OCI-LY3 (cell line): ENCODE measurements around the gene ARHGAP24.

ENCODE experiments used
- H2AFZ ChIP-seq: fragments of 200-600, 300-600 bp; shearing (Covaris generic); 2 replicates; pipeline ENCODE4 v1.6.0; 2014; ENCODE audit warnings: antibody characterized with exemption, low read depth, low read length
- H3K27ac ChIP-seq: fragments of 200-600, 300-600 bp; sonication (generic); 2 replicates; pipeline ENCODE4 v1.5.1; 2014; ENCODE audit warnings: mild to moderate bottlenecking, low read length, moderate library complexity, mixed read lengths
- H3K27me3 ChIP-seq: fragments of 200-600, 300-600 bp; sonication (generic); 2 replicates; pipeline ENCODE4 v1.6.1; 2014; ENCODE audit warnings: low read depth, low read length, mixed read lengths
- H3K36me3 ChIP-seq: fragments of 200-600, 300-600 bp; sonication (generic); replicated peaks from 2 replicates; pipeline ENCODE3; 2014; ENCODE audit warnings: low read depth, low read length, mixed read lengths
- H3K4me1 ChIP-seq: fragments of 300-600, 200-600 bp; sonication (generic); 2 replicates; pipeline ENCODE4 v1.6.1; 2014; ENCODE audit warnings: low read length, mixed read lengths
- H3K4me2 ChIP-seq: fragments of 200-600, 300-600 bp; sonication (generic); 2 replicates; pipeline ENCODE4 v1.6.1; 2014; ENCODE audit warnings: low read length, mixed read lengths
- H3K4me3 ChIP-seq: fragments of 300-600, 200-600 bp; sonication (generic); 2 replicates; pipeline ENCODE4 v1.5.1; 2014; ENCODE audit warnings: antibody characterized with exemption, mild to moderate bottlenecking, low read length, moderate library complexity
- H3K79me2 ChIP-seq: fragments of 300-600, 200-600 bp; shearing (Covaris generic); 2 replicates; pipeline ENCODE4 v1.6.1; 2014; ENCODE audit warnings: mild to moderate bottlenecking, low read length, mixed read lengths
- H3K9ac ChIP-seq: fragments of 300-600, 200-600 bp; shearing (Covaris generic); 2 replicates; pipeline ENCODE4 v1.6.0; 2014; ENCODE audit warnings: mild to moderate bottlenecking, low read length, moderate library complexity
- H3K9me3 ChIP-seq: fragments of 200-600, 300-600 bp; shearing (Covaris generic); 2 replicates; pipeline ENCODE4 v1.6.1; 2014; ENCODE audit warnings: low read length, mixed read lengths; ENCODE audit not compliant: insufficient read depth
- H4K20me1 ChIP-seq: fragments of 200-600, 300-600 bp; sonication (generic); 2 replicates; pipeline ENCODE4 v1.6.1; 2016; ENCODE audit warnings: low read length, mixed read lengths; ENCODE audit not compliant: insufficient read depth
- EZH2phosphoT487 ChIP-seq: fragments of 200-600 bp; shearing (Covaris generic); IDR thresholded peaks from 2 replicates; pipeline ENCODE4 v1.6.1; 2018; ENCODE audit warnings: antibody characterized with exemption, mixed run types, low read depth
- TF ChIP-seq, protein P1 (sequence below): fragments of 200-600, 300-600 bp; sonication (generic); IDR thresholded peaks from 2 replicates; pipeline ENCODE4 v1.5.1; 2014; ENCODE audit warnings: antibody characterized with exemption, low read length, low read depth

ARHGAP24 gene

DNA sequence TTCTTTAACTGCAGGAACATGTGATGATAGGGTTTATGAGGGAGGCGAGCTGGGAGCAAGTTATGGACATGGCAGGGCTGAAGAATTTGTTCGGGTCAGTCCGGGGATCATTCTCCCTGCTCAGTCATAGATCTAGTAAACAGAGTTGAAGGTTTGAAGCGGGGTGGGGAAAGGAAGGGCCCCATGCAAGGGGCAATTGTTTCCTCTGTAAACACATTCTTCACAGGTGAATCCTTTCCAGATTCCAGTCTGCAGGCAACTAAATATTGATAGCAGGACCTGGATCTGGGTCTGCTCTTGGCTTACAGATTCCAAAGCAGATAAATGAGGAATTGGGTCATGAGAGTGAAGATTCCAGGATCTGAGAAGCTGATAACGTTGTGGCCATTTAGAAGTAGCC, 44.3 kb upstream of the ARHGAP24 start:
- Histone ChIP-seq H3K36me3 (no peaks in the 10 kb centered on the region), H3K4me1 (no peaks in the 10 kb centered on the region), H3K4me3 (no peak overlapping the region), H3K4me2 (no peak overlapping the region), H3K27ac (no peak overlapping the region), H3K27me3 (no peaks in the 10 kb centered on the region), H3K9me3 (no peaks in the 10 kb centered on the region), H3K79me2 (no peaks in the 10 kb centered on the region), H3K9ac (no peak overlapping the region), H4K20me1 (no peaks in the 10 kb centered on the region), H2AFZ (no peak overlapping the region)
- TF ChIP-seq EZH2phosphoT487 = no peak
- TF ChIP-seq, protein P1, sequence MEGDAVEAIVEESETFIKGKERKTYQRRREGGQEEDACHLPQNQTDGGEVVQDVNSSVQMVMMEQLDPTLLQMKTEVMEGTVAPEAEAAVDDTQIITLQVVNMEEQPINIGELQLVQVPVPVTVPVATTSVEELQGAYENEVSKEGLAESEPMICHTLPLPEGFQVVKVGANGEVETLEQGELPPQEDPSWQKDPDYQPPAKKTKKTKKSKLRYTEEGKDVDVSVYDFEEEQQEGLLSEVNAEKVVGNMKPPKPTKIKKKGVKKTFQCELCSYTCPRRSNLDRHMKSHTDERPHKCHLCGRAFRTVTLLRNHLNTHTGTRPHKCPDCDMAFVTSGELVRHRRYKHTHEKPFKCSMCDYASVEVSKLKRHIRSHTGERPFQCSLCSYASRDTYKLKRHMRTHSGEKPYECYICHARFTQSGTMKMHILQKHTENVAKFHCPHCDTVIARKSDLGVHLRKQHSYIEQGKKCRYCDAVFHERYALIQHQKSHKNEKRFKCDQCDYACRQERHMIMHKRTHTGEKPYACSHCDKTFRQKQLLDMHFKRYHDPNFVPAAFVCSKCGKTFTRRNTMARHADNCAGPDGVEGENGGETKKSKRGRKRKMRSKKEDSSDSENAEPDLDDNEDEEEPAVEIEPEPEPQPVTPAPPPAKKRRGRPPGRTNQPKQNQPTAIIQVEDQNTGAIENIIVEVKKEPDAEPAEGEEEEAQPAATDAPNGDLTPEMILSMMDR = no peak

GRCh38 chr4:85431156-85431555, 43.8 kb upstream of the ARHGAP24 start:
- Histone ChIP-seq H3K36me3 (no peaks in the 10 kb centered on the region), H3K9ac (no peak overlapping the region), H3K27me3 (no peaks in the 10 kb centered on the region), H3K9me3 (no peaks in the 10 kb centered on the region), H3K4me2 (no peak overlapping the region), H3K27ac (no peak overlapping the region), H3K79me2 (no peaks in the 10 kb centered on the region), H4K20me1 (no peaks in the 10 kb centered on the region), H3K4me3 (no peak overlapping the region), H2AFZ (no peak overlapping the region), H3K4me1 (no peaks in the 10 kb centered on the region)
- TF ChIP-seq, protein P1 = no peak
- TF ChIP-seq EZH2phosphoT487 = no peak

GRCh38 chr4:85431881-85432485, 43.0 kb upstream of the ARHGAP24 start:
- Histone ChIP-seq H3K27me3 (no peaks in the 10 kb centered on the region), H3K9me3 (no peaks in the 10 kb centered on the region), H4K20me1 (no peaks in the 10 kb centered on the region), H3K36me3 (no peaks in the 10 kb centered on the region), H3K79me2 (no peaks in the 10 kb centered on the region), H3K4me1 (no peaks in the 10 kb centered on the region), H3K9ac (no peak overlapping the region), H3K4me2 (no peak overlapping the region), H3K4me3 (no peak overlapping the region), H2AFZ (no peak overlapping the region), H3K27ac (no peak overlapping the region)
- no peak for TF ChIP-seq EZH2phosphoT487
- TF ChIP-seq, protein P1 = no peak

DNA sequence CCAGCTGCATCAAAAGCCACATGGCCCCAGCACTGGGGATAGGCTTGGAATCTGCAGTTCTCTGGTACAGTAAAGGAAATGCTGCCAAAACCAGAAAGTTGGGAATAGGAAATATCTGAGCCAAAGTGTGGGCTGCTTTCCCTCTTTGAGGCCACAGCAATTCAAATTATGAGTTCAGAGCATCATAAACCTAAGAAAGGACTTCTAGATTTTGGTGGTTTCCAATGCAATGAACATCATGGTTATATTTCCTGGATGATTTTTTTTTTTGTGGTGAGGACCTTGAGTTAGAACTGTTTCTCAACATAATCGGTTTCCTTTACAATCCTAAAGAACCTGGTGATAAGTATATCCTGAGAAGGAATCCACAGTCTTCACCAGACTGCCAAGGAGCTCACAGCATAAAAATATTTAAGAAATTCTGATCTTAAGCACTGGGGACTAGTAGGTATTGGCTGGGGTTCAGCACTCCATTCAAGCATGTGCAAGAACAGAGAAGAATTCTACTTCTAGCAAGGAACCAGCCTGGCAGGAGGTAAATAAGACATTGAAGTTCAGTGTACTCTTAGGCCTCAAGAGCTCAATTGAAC, 29.8 kb upstream of the ARHGAP24 start:
- Histone ChIP-seq H3K36me3 (no peaks in the 10 kb centered on the region), H3K79me2 (no peaks in the 10 kb centered on the region), H4K20me1 (no peaks in the 10 kb centered on the region), H3K27ac (no peak overlapping the region), H3K9me3 (no peaks in the 10 kb centered on the region), H3K4me2 (no peak overlapping the region), H3K9ac (no peak overlapping the region), H3K4me1 (peaks cover 47% of the 10 kb centered on the region), H3K27me3 (no peaks in the 10 kb centered on the region), H3K4me3 (no peak overlapping the region), H2AFZ (no peak overlapping the region)
- no peak for TF ChIP-seq EZH2phosphoT487
